Suprapubic skin (tissue), 4 donors: ENCODE measurements around the gene SULF2. TPM values are rescaled to one million over a fixed set of nuclear protein-coding genes. Genes with fewer than 3 reads are reported as not detected.

Experiments used
- DNase-seq, 2 donors: peaks; one replicate each; pipeline ENCODE4 v3.0.0-alpha.2; 2019; ENCODE audit warnings: low spot score in 2 of 2
- H3K27ac ChIP-seq: fragments of 200-600 bp; sonication (generic); one replicate; pipeline ENCODE4 v1.5.1; 2019
- H3K27me3 ChIP-seq: fragments of 200-600 bp; sonication (generic); one replicate; pipeline ENCODE4 v1.5.1; 2019
- H3K36me3 ChIP-seq: fragments of 200-600 bp; sonication (generic); one replicate; pipeline ENCODE4 v1.5.1; 2019
- H3K4me1 ChIP-seq: fragments of 200-600 bp; sonication (generic); one replicate; pipeline ENCODE4 v1.5.1; 2019
- H3K4me3 ChIP-seq: fragments of 200-600 bp; sonication (generic); one replicate; pipeline ENCODE4 v1.5.1; 2019; ENCODE audit warnings: mild to moderate bottlenecking
- H3K9me3 ChIP-seq: fragments of 200-600 bp; sonication (generic); one replicate; pipeline ENCODE4 v1.5.1; 2019
- CTCF ChIP-seq, 2 donors: fragments of 200-600 bp in 1 of 2; fragments of 450-650 bp in 1 of 2; sonication (generic) in 1 of 2; IDR thresholded peaks; one replicate each; pipeline ENCODE4 v1.5.1; 2016 to 2019; ENCODE audit warnings: antibody characterized with exemption in 2 of 2, mild to moderate bottlenecking in 1 of 2, moderate library complexity in 1 of 2
- EP300 ChIP-seq: sonication (generic); formaldehyde crosslinking; IDR thresholded peaks from one replicate; pipeline ENCODE4 v1.6.1; 2017; ENCODE audit warnings: antibody characterized with exemption
- POLR2A ChIP-seq, 2 donors: fragments of 450-650 bp; IDR thresholded peaks; one replicate each; pipeline ENCODE4 v1.6.1; 2017; ENCODE audit warnings: antibody characterized with exemption in 2 of 2, mild to moderate bottlenecking in 2 of 2, moderate library complexity in 2 of 2
- POLR2AphosphoS5 ChIP-seq, 3 donors: sonication (generic); formaldehyde crosslinking; IDR thresholded peaks; one replicate each; pipeline ENCODE4 v1.6.1; 2017; ENCODE audit warnings: antibody characterized with exemption in 3 of 3
- WGBS: methylation state at CpG from one replicate; pipeline ENCODE4 v1.1.5; 2018; 5-methylcytosine and 5-hydroxymethylcytosine counted together
- total RNA-seq, 4 donors: library from RNA; depleted of rRNA; stranded (reverse); fragments of >200 nt; gene quantifications; one replicate each; pipeline ENCODE4 v1.1.0, GENCODE V29; 2016

The SULF2 gene
- total RNA-seq, 4 donors from 2014 or later, result 28.4 to 95.4 (median 57.5) TPM

GRCh38 chr20:47748823-47749222 lies 36.5 kb downstream of the SULF2 start:
- Histone ChIP-seq H3K4me1 (peaks cover 16% of the 10 kb centered on the region), H3K27ac (no peak overlapping the region)
- WGBS, result 66% methylated on average over 5 of the region's 5 CpGs

GRCh38 chr20:47748069-47748468 lies 37.2 kb downstream of the SULF2 start:
- Histone ChIP-seq H3K27me3 (no peaks in the 10 kb centered on the region), H3K4me3 (no peak overlapping the region), H3K27ac (peak overlapping the region; percentile 28), H3K9me3 (no peaks in the 10 kb centered on the region), H3K4me1 (peaks cover 16% of the 10 kb centered on the region), H3K36me3 (peaks cover 4% of the 10 kb centered on the region)
- 96% methylated on average over 6 of the region's 6 CpGs for WGBS
- no peak for DNase-seq
- TF ChIP-seq POLR2A (IDR thresholded peaks at IDR 0.05) (no peak), CTCF (IDR thresholded peaks at IDR 0.05) (no peak), EP300 (no peak), POLR2AphosphoS5 (IDR thresholded peaks at IDR 0.05) (no peak)

More at GRCh38 chr20:47748823-47749222, 36.5 kb downstream of the SULF2 start:
- Histone ChIP-seq H3K27me3 (no peaks in the 10 kb centered on the region), H3K9me3 (no peaks in the 10 kb centered on the region), H3K36me3 (peaks cover 4% of the 10 kb centered on the region), H3K4me3 (no peak overlapping the region)
- DNase-seq, result no peak
- no peak for TF ChIP-seq EP300
- TF ChIP-seq POLR2AphosphoS5 (IDR thresholded peaks at IDR 0.05), result no peak
- TF ChIP-seq CTCF (IDR thresholded peaks at IDR 0.05), result no peak
- no peak for TF ChIP-seq POLR2A (IDR thresholded peaks at IDR 0.05)

GRCh38 chr20:47747669-47748031 lies 37.6 kb downstream of the SULF2 start:
- Histone ChIP-seq H3K9me3 (no peaks in the 10 kb centered on the region), H3K27ac (no peak overlapping the region), H3K27me3 (no peaks in the 10 kb centered on the region), H3K4me1 (peaks cover 16% of the 10 kb centered on the region), H3K4me3 (no peak overlapping the region), H3K36me3 (peaks cover 3% of the 10 kb centered on the region)
- WGBS, result 91% methylated on average over 10 of the region's 10 CpGs
- DNase-seq, result no peak
- TF ChIP-seq POLR2A (IDR thresholded peaks at IDR 0.05), result no peak
- no peak for TF ChIP-seq CTCF (IDR thresholded peaks at IDR 0.05)
- no peak for TF ChIP-seq POLR2AphosphoS5 (IDR thresholded peaks at IDR 0.05)
- no peak for TF ChIP-seq EP300

- Histone ChIP-seq H3K36me3 (no peaks in the 10 kb centered on the region), H3K4me3 (no peak overlapping the region), H3K27me3 (no peaks in the 10 kb centered on the region), H3K4me1 (peaks cover 14% of the 10 kb centered on the region), H3K27ac (no peak overlapping the region), H3K9me3 (no peaks in the 10 kb centered on the region)
- DNase-seq, result no peak
- over 99% methylated on average over 4 of the region's 4 CpGs for WGBS
- TF ChIP-seq POLR2A (IDR thresholded peaks at IDR 0.05), result no peak
- TF ChIP-seq EP300, result no peak
- no peak for TF ChIP-seq POLR2AphosphoS5 (IDR thresholded peaks at IDR 0.05)
- no peak for TF ChIP-seq CTCF (IDR thresholded peaks at IDR 0.05)
Observed at GRCh38 chr20:47744803-47745202, 40.5 kb downstream of the SULF2 start.

GRCh38 chr20:47743671-47744070 lies 41.6 kb downstream of the SULF2 start:
- H3K27ac ChIP-seq, result no peak overlapping the region

More at GRCh38 chr20:47743671-47744070, 41.6 kb downstream of the SULF2 start:
- Histone ChIP-seq H3K4me3 (no peak overlapping the region), H3K9me3 (no peaks in the 10 kb centered on the region), H3K4me1 (peaks cover 5% of the 10 kb centered on the region), H3K27me3 (no peaks in the 10 kb centered on the region), H3K36me3 (no peaks in the 10 kb centered on the region)
- 96% methylated on average over 7 of the region's 7 CpGs for WGBS
- DNase-seq, result no peak
- no peak for TF ChIP-seq CTCF (IDR thresholded peaks at IDR 0.05)
- no peak for TF ChIP-seq POLR2AphosphoS5 (IDR thresholded peaks at IDR 0.05)
- no peak for TF ChIP-seq EP300
- TF ChIP-seq POLR2A (IDR thresholded peaks at IDR 0.05), result no peak
